ENCODE data around the gene RAB3IL1.

DNA sequence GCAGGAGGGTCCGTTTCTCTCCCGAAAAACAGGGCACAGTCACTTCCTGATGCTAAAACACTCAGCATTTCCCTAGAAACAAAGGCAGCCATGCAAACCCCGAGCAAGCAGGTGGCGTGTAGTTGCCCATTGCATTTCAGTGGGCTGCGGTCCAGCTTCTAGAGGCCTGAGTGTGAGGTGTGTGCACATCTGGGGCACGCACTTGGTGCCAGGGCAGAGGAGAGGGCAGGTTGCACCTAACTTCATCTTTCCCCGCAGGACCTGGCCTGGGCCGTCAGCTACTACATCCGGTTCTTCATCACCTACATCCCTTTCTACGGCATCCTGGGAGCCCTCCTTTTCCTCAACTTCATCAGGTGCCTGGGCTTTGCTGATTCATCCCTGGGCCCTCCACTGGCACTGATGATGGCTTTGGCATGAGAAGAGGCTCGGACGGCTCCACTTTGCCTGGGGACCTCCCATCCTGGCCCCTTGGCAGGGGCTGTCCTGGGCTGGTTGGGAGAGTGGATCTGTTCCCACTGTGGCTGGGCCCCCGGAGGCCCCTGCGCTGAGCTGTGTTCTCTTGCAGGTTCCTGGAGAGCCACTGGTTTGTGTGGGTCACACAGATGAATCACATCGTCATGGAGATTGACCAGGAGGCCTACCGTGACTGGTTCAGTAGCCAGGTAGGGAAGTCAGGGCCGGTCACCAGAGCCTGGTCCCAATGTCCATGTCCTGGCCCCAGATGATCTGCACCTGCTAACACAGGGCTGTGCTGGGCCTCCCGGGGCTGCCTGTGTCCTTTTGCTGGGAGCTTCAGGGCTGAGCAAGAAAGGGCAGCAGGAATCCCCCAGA lies 54.4 kb downstream of the RAB3IL1 start:
- TF ChIP-seq POLR2AphosphoS5 (IDR thresholded peaks at IDR 0.05): no peak
- TF ChIP-seq, protein P1, sequence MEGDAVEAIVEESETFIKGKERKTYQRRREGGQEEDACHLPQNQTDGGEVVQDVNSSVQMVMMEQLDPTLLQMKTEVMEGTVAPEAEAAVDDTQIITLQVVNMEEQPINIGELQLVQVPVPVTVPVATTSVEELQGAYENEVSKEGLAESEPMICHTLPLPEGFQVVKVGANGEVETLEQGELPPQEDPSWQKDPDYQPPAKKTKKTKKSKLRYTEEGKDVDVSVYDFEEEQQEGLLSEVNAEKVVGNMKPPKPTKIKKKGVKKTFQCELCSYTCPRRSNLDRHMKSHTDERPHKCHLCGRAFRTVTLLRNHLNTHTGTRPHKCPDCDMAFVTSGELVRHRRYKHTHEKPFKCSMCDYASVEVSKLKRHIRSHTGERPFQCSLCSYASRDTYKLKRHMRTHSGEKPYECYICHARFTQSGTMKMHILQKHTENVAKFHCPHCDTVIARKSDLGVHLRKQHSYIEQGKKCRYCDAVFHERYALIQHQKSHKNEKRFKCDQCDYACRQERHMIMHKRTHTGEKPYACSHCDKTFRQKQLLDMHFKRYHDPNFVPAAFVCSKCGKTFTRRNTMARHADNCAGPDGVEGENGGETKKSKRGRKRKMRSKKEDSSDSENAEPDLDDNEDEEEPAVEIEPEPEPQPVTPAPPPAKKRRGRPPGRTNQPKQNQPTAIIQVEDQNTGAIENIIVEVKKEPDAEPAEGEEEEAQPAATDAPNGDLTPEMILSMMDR (IDR thresholded peaks at IDR 0.05): no peak
- no peak for TF ChIP-seq POLR2A (IDR thresholded peaks at IDR 0.05)

Data from stomach (tissue), 4 donors.